Stimulated activated CD8-positive, alpha-beta memory T cell treated with anti-CD3 and anti-CD28 coated beads, Interleukin-2, amount 100 ng/mL, for 48 hours (primary cell): ENCODE results near the gene SEC61A2.

ENCODE experiments used
- DNase-seq, 2 donors: peaks; one replicate each; pipeline ENCODE4 v3.0.0-alpha.2; 2020; ENCODE audit warnings: low read depth in 2 of 2

SEC61A2 gene

DNA sequence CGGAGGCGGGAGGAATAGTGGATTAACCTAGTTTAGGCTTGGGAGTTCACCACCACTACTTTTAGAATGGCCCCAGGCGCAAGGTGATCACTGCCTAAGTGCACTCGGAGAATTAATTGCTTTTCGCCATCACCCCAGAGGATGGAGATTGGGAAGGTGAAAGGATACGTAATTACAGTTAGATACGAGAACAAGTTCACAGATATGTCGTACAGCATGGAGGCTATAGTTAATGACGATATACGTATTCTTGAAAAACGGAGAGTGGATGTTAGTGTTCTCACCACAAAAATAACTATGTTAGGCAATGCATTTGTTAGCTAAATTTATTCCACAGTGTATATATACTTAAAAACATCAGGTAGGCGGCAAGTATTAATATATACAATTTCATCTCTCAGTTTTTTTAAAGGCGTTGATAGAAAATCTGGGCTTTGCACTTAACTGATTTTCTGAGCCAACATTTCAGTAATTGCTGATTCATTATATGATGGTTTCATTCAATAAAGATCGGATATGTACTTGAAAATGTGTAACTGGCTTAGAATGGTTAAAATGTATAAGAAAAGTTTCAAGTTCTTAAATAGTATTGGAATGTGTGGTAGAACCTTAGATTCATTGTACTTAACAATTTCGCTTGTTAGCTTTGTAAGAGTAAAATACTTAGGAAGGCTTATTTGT is 67.2 kb downstream of the SEC61A2 start:
- DNase-seq: no peak

DNA sequence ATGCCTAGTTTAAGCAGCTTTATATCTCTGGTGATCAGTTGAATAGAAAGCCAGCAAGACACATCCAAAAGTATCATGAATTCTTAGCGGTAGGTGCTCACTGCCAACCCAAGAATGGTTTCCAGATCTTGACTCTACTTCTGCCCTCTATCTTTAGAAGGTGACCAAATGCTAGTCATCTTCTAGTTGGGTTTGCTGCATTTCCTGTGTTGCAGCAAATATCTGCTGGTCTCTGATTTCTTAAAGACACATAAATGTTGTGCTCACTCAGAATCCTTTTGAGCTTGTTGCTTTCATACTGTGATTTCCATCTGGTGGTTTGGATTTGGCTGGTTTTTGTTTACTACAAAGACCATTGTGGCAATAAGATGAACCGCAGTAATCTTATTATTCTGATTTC is 68.7 kb downstream of the SEC61A2 start:
- no peak for DNase-seq

DNA sequence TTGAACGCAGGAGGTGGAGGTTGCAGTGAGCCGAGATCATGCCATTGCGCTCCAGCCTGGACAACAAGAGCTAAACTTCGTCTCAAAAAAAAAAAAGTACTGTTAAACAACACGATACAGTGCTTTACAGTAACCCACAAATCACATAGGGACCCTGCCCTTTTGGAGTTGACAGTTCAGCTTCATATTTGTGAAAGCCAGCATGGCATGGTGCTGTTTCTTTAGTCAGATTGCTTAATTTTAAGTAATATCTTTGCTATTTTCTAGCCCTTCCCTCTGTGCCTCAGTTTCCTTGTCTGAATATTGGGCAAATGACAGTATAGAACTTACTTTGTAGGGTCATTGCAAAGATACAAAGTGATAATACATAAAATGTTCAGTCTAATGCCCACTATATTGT is 71.4 kb downstream of the SEC61A2 start:
- no peak for DNase-seq

DNA sequence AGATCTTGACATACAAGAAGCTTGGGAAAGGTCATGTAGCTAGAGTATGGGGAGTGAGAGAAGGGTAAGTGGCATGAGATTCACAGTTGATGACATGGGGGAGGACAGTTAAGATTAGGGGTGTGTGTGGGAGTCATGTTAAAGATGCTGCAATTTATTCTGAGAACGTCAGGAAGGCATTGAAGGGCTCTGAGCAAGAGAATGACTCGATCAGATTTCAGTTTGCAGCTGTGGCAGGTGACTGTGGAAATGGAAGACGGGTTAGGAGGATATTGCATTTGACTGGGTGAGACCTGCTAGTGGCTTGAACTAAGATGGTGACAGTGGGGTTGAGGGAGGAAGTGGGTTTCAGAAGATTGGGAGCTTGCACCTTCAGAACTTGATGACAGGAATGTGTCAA is 72.1 kb downstream of the SEC61A2 start:
- no peak for DNase-seq

DNA sequence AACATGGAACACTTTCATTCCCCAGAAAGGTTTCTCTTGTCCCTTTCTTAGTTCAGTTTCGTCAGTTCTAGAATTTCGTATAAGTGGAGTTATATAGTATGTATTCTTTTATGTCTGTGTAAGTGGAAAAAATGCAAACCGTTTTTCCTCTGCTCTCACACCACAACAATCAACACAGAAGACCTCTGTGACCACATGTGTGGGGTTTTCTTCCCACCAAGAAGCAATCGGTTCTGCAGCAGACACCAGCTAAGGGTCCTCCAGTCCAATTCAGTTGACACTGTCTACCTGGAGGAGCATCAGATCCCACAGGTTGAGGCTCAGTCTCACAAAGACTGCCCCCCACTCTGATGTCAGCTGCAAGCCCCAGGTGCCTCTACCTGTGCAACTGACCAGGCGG is 72.7 kb downstream of the SEC61A2 start:
- DNase-seq: no peak

DNA sequence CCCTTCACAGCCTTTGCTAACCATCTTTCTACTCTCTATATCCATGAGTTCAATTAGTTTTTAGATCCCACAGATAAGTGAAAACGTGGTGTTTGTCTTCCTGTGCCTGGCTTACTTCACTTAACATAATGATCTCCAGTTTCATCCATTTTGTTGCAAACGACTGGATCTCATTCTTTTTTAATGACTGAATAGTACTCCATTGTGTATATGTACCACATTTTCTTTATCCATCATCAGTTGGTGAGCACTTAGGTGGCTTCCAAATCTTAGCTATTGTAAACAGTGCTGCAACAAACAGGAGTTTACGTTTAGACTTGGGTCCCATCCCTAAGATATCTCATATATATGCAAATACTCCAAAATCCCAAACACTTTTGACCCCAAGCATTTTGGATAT is 75.6 kb downstream of the SEC61A2 start:
- no peak for DNase-seq

DNA sequence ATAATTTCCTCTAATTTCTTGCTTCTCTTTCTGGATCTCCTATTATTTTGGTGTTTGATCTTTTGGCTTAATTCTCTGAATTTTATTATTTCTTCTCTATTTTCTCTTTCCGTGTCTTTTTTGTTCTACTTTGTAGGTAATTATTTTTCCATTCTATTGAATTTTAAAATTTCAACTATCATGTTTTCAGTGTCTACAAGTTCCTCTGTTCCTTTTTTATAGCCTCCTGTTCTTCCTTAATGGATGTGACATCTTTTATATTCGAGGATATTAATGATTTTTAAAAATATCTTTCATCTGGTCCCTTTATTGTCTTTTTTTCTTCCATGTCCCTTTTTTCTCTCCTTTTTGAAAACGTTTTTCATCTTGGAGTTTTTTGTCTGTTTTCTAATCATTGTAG is 77.6 kb downstream of the SEC61A2 start:
- no peak for DNase-seq

DNA sequence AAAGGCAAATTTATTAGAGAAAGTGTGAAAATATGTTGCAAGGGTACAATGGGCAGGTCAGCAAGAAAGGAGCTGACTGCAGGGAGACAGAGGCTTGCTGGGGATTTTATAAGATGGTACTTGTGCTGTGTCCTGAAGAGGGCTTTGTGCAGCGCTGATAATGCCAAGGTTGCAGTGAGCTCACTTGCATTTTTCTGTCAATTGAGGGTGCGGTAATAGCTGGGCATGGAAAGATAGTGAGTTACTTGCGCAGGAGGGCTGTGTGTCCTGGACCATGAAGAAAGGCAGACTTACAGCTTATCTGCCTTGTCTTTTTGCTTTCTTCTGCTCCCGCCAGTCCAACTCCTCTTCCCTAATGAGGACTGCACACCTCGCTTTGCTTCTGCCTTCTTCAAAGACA is 79.0 kb downstream of the SEC61A2 start:
- no peak for DNase-seq

DNA sequence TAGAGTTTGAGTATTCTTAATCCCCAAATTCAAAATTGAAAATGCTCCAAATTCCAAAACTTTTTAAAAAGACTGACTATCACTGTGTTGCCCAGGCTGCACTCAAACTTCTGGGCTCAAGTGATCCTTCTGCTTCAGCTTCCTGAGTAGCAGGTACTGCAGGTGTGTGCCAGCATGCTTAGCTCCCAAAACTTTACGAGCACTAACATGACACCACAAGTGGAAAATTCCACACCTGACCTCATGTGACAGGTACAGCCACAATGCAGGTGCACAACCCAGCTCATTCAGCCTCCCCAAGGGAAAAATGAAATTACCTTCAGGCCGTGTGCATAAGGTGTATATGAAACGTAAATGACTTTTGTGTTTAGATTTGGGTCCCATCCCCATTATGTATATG is 83.0 kb downstream of the SEC61A2 start:
- DNase-seq: no peak

DNA sequence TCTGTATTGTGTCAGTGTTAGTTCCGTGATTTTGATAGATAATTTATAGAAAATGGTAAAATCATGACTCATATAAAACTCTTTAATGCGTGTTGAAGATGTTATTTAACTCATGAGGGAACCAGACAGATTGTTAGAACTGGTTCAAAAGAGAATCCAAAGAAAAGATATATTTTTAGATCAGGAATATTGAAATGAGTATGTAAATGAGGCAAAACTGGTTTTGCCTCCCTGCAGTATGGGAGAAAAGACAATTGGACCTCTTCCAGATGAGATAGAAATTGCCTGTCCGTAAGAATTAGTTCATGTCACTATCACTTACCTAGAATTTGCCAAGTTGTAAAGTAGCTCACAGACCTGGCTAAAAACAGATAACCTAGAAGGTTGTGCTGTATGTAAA is 84.1 kb downstream of the SEC61A2 start:
- DNase-seq: no peak

DNA sequence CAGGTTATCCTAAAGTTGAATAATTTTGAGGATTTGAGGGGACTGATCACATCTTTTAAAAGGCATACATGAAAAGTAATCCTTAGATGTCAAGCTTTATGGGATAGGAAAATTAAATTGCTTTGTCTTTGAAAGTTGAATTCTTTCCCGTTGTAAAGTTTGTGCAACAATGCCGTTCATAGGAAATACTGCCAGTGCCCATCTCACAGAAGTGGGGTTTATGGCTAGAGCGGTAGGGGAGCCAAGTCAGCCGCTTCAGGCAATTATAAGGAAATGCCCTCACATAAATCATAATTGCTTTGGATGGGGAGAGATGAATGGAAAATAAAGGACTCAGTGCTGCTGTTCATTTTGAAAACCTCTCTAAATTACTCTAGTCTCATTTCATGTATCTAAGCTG is 84.6 kb downstream of the SEC61A2 start:
- no peak for DNase-seq

DNA sequence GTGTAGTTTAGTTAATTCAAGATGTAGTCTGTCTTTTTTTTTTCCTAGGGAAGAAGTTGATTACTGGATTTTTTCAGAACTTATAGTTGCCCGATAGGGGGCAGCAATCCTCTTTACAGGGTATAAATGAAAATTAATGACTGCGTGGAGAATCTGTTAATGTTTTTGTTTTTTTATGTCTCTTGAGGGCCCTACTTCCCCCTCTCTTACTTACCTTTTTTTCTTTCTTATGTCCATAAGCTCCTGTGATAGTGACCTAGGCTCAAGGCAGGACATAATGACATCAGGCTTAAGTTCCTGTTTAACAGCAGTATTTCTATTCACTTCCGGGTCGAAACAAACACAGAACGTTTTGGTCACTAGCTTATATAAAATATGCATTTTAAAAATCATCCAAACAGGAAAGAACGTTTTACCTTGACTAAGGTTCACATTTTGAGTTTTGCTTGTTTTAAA is 85.3 kb downstream of the SEC61A2 start:
- no peak for DNase-seq
